Colonic mucosa (tissue), 4 donors: ENCODE results near the gene PMAIP1. TPM values are rescaled to one million over a fixed set of nuclear protein-coding genes. Genes with fewer than 3 reads are reported as not detected.

Source experiments
- DNase-seq: peaks from one replicate; pipeline ENCODE4 v3.0.0-alpha.2; 2020
- H3K27ac ChIP-seq: fragments of 200-600 bp; one replicate; pipeline ENCODE4 v1.8.0; 2021
- H3K27me3 ChIP-seq: fragments of 200-600 bp; one replicate; pipeline ENCODE4 v1.8.0; 2021
- H3K36me3 ChIP-seq: fragments of 200-600 bp; one replicate; pipeline ENCODE4 v1.8.0; 2021
- H3K4me1 ChIP-seq: fragments of 200-600 bp; one replicate; pipeline ENCODE4 v1.8.0; 2021; ENCODE audit warnings: mild to moderate bottlenecking
- H3K4me3 ChIP-seq: fragments of 200-600 bp; one replicate; pipeline ENCODE4 v1.8.0; 2021
- H3K9ac ChIP-seq, 2 donors: one replicate each; pipeline ENCODE4 v1.7.0; 2013; ENCODE audit warnings: control low read depth in 2 of 2, low read depth in 2 of 2, low read length in 2 of 2
- H3K9me3 ChIP-seq: fragments of 200-600 bp; one replicate; pipeline ENCODE4 v1.8.0; 2021
- intact Hi-C: fragments of 100-400 bp; cut with DNase I; formaldehyde crosslinking; loops from one replicate; pipeline ENCODE4 v1.14.1; 2022
- total RNA-seq, 2 donors: library from RNA; stranded (reverse); fragmentation: NEBNext Ultra II Directional in 1 of 2; extraction: Animal tissue kit (Norgen Biotek cat#: 25700) in 1 of 2; gene quantifications; one replicate each; pipeline ENCODE4 v1.2.1, GENCODE V29; 2021
- TF ChIP-seq, protein P1 (sequence below): fragments of 200-600 bp; IDR thresholded peaks from one replicate; pipeline ENCODE4 v1.8.0; 2022; ENCODE audit warnings: antibody characterized with exemption, mild to moderate bottlenecking
- donor health status: healthy.
- donor health status: DM: no; HTN: no; CAD: no.
- donor health status: DM: no; HTN: no; CAD: no.

PMAIP1 gene
- total RNA-seq, 2 donors from 2014 or later, result 4.3 to 4.9 TPM

DNA sequence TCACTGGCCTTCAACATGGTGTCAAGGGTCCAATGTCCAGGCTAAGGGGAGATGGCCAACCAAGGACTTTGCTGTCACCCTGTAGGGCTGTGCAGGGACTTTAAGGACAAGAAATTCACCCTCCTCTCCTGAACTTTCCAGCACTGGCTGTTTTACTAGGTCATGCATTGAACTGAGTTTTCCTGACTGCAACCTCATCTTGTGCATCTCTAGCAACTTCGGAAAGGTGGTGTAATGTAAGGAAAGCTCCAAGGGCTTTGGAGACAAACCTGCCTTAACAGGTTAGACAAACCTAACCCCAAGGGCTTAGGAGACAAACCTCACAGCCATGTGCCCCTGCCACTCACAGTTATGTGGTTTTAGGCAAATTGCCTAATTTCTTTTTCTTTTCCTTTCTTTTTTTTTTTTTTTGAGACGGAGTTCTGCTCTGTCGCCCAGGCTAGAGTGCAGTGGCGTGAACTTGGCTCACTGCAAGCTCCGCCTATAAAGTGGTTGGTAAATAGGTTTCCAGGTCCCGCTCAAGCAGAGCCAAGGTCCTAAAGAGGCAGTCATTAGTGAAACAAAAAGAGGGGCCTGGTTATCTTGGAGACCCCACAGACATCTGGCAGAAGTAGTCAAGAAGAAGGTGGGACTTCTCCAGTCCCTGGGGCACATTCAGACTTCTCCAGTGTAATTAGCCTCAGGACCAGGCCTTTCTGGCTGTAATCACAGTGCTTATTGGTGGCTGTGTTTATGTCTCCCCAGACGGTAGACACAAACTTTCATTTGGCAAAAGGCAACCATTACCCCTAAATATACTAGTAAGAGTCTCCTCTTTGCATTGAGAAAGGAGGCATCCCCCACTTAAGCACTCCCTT is 37.6 kb upstream of the PMAIP1 start:
- Histone ChIP-seq H3K27ac (no peak overlapping the region), H3K9me3 (no peaks in the 10 kb centered on the region), H3K4me3 (no peak overlapping the region), H3K9ac (no peak overlapping the region), H3K36me3 (no peaks in the 10 kb centered on the region), H3K4me1 (no peaks in the 10 kb centered on the region), H3K27me3 (no peaks in the 10 kb centered on the region)
- TF ChIP-seq, protein P1, sequence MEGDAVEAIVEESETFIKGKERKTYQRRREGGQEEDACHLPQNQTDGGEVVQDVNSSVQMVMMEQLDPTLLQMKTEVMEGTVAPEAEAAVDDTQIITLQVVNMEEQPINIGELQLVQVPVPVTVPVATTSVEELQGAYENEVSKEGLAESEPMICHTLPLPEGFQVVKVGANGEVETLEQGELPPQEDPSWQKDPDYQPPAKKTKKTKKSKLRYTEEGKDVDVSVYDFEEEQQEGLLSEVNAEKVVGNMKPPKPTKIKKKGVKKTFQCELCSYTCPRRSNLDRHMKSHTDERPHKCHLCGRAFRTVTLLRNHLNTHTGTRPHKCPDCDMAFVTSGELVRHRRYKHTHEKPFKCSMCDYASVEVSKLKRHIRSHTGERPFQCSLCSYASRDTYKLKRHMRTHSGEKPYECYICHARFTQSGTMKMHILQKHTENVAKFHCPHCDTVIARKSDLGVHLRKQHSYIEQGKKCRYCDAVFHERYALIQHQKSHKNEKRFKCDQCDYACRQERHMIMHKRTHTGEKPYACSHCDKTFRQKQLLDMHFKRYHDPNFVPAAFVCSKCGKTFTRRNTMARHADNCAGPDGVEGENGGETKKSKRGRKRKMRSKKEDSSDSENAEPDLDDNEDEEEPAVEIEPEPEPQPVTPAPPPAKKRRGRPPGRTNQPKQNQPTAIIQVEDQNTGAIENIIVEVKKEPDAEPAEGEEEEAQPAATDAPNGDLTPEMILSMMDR, result no peak
- no peak for DNase-seq
- intact Hi-C loops, result no loop called here

DNA sequence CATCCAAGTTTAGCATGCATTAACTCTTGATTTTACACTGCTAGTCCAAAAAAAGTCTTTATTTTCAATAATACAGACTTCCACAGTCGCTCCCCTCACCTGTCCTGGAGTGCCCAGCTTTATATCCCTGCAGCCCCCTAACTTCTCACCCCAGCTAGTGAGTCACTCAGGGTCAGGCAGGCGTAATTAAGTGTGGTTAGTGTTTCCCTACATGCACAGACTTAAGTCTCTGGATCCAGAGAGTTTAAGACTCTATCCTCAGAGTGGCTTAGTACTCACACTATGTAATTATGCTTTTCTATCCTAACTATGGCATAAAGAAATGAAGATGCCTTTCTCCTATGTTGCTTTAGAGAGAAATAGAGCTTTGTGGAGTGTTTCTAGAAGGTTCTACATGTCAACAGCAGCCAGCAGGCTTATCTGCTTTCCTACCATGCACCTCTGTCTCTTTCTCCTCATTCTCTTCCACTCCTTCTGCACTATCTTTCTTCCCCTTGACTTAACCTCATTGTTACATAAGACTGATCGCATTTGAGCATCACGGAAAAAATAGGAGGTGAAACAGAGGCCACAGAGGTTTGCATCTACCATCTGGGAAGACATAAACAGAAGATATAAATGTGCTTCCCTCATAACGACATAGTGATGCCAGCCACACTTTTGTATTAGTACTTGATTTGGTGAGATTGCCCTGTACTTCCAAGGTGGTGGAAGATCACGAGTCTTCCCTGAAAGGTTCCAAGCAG is 34.4 kb upstream of the PMAIP1 start:
- no peak for DNase-seq
- Histone ChIP-seq H3K27me3 (no peaks in the 10 kb centered on the region), H3K9ac (no peak overlapping the region), H3K4me1 (no peaks in the 10 kb centered on the region), H3K4me3 (no peak overlapping the region), H3K9me3 (no peaks in the 10 kb centered on the region), H3K27ac (no peak overlapping the region), H3K36me3 (no peaks in the 10 kb centered on the region)
- intact Hi-C loops, result no loop called here
- TF ChIP-seq, protein P1, result no peak

DNA sequence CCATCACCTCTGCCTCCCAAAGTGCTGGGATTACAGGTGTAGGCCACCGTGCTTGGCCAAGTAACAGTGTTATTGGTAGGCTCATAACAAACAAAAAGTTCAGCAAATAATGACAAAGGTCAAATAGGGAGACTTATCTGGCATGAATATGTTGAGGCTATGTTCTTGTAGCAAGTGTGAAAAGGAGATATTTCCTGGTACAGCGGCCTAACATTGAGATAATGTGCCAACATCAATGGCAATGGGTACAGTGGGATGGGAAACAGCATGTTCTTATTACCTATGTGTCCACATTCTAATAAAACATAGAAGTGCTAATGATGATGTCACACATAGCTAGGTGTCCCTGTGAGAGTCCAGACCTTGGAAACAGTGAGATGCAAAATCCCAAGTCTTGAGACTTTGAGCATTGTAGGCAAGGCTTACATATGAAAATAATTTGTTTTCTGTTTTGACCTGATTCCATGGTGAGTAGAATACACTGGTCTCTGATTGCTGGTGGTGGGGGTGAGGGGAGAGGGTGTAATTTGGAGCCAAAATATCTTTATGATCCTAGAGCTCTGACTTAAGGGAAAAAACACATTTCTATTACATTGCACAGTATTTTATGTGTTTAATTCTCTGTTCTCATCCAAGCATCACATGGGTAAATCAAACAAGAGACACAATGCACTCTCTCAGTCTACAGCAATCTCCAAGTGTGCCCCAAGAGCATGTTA is 33.1 kb upstream of the PMAIP1 start:
- no peak for DNase-seq
- no peaks in the 10 kb centered on the region for H3K27me3 ChIP-seq
- H3K9me3 ChIP-seq, result no peaks in the 10 kb centered on the region
- intact Hi-C loops, result no loop called here
- H3K9ac ChIP-seq, result no peak overlapping the region
- H3K27ac ChIP-seq, result no peak overlapping the region
- TF ChIP-seq, protein P1, result no peak
- H3K4me3 ChIP-seq, result no peak overlapping the region
- no peaks in the 10 kb centered on the region for H3K4me1 ChIP-seq
- H3K36me3 ChIP-seq, result no peaks in the 10 kb centered on the region

GRCh38 chr18:59867337-59868104 is 32.3 kb upstream of the PMAIP1 start:
- Histone ChIP-seq H3K36me3 (no peaks in the 10 kb centered on the region), H3K9me3 (no peaks in the 10 kb centered on the region), H3K9ac (no peak overlapping the region), H3K4me1 (no peaks in the 10 kb centered on the region), H3K4me3 (no peak overlapping the region), H3K27me3 (no peaks in the 10 kb centered on the region), H3K27ac (no peak overlapping the region)
- TF ChIP-seq, protein P1, result no peak
- DNase-seq, result no peak
- intact Hi-C loops, result no loop called here

- TF ChIP-seq, protein P1, result no peak
- H3K4me1 ChIP-seq, result no peaks in the 10 kb centered on the region
Measured at GRCh38 chr18:59870623-59871130, 29.1 kb upstream of the PMAIP1 start.

More at GRCh38 chr18:59870623-59871130, 29.1 kb upstream of the PMAIP1 start:
- no peak for DNase-seq
- Histone ChIP-seq H3K9me3 (no peaks in the 10 kb centered on the region), H3K27me3 (no peaks in the 10 kb centered on the region), H3K36me3 (no peaks in the 10 kb centered on the region), H3K27ac (no peak overlapping the region), H3K4me3 (no peak overlapping the region), H3K9ac (no peak overlapping the region)
- intact Hi-C loops, result no loop called here
